Right ventricle myocardium superior (tissue), 1 donor: Measurements from ENCODE around the gene PHLDB2. TPM values are rescaled to one million over a fixed set of nuclear protein-coding genes. Genes with fewer than 3 reads are reported as not detected.
A peak's percentile ranks its signal among the peaks of the same experiment; 100 is the strongest.

Experiments
- ATAC-seq: fragments of 200-7000 bp; cut with Tn5 transposase; one replicate; pipeline ENCODE4 v1.9.1; 2020; ENCODE audit warnings: mild to moderate bottlenecking; ENCODE audit not compliant: poor library complexity
- DNase-seq: peaks from one replicate; pipeline ENCODE4 v3.0.0-alpha.2; 2020
- intact Hi-C: fragments of 100-400 bp; cut with DNase I; formaldehyde crosslinking; loops from one replicate; pipeline ENCODE4 v1.11.2; 2022
- total RNA-seq: library from RNA; stranded (reverse); fragmentation: NEBNext Ultra II Directional; extraction: Animal tissue kit (Norgen Biotek cat#: 25700); gene quantifications from one replicate; pipeline ENCODE4 v1.2.1, GENCODE V29; 2021
- donor health status: DM: no; HTN: yes; CAD: no; lungs with severe emphysema.

The PHLDB2 gene
- total RNA-seq, 1 donor from 2014 or later = 122 TPM

- no peak for DNase-seq
- ATAC-seq = no peak
- intact Hi-C loops = no loop called here
Observed at GRCh38 chr3:112002096-112002971, 143.3 kb downstream of the PHLDB2 start.

GRCh38 chr3:112003321-112004080 is 144.4 kb downstream of the PHLDB2 start:
- DNase-seq (no peak), ATAC-seq (no peak)
- intact Hi-C loops = no loop called here

- no peak for ATAC-seq
Observed at GRCh38 chr3:112004187-112004586, 145.1 kb downstream of the PHLDB2 start.

GRCh38 chr3:112004669-112005068 is 145.6 kb downstream of the PHLDB2 start:
- DNase-seq (no peak), ATAC-seq (no peak)
- intact Hi-C loops = no loop called here

More at GRCh38 chr3:112004187-112004586, 145.1 kb downstream of the PHLDB2 start:
- intact Hi-C loops = no loop called here
- DNase-seq = no peak

GRCh38 chr3:112005091-112005672 is 146.1 kb downstream of the PHLDB2 start:
- intact Hi-C loops = no loop called here
- DNase-seq (no peak), ATAC-seq (no peak)

GRCh38 chr3:112007633-112008032 is 148.6 kb downstream of the PHLDB2 start:
- DNase-seq (peak; percentile 46), ATAC-seq (peak; percentile 50)
- intact Hi-C loops = no loop called here

- ATAC-seq (no peak), DNase-seq (no peak)
- intact Hi-C loops = no loop called here
Observed at GRCh38 chr3:112009670-112010069, 150.6 kb downstream of the PHLDB2 start.

GRCh38 chr3:112010636-112011035 is 151.6 kb downstream of the PHLDB2 start:
- intact Hi-C loops = no loop called here
- ATAC-seq (no peak), DNase-seq (no peak)

GRCh38 chr3:112011376-112011940 is 152.4 kb downstream of the PHLDB2 start:
- no peak for DNase-seq
- intact Hi-C loops = no loop called here
- no peak for ATAC-seq

- peak; percentile 70 for ATAC-seq
Observed at GRCh38 chr3:112012205-112012992, 153.3 kb downstream of the PHLDB2 start.

GRCh38 chr3:112013058-112013783 is 154.2 kb downstream of the PHLDB2 start:
- intact Hi-C loops = no loop called here
- DNase-seq (peak; percentile 59), ATAC-seq (peak; percentile 93)

More at GRCh38 chr3:112012205-112012992, 153.3 kb downstream of the PHLDB2 start:
- intact Hi-C loops = no loop called here
- DNase-seq = no peak

- intact Hi-C loops = no loop called here
- ATAC-seq (no peak), DNase-seq (no peak)
Observed at GRCh38 chr3:112013784-112014143, 154.7 kb downstream of the PHLDB2 start.

GRCh38 chr3:112017091-112017490 is 158.0 kb downstream of the PHLDB2 start:
- DNase-seq = no peak
- ATAC-seq = no peak
- intact Hi-C loops = no loop called here

GRCh38 chr3:112018712-112019111 is 159.6 kb downstream of the PHLDB2 start:
- intact Hi-C loops = no loop called here
- ATAC-seq = no peak
- DNase-seq = no peak

- DNase-seq = no peak
- intact Hi-C loops = no loop called here
- no peak for ATAC-seq
Observed at GRCh38 chr3:112019716-112020115, 160.7 kb downstream of the PHLDB2 start.

- ATAC-seq = no peak
- intact Hi-C loops = no loop called here
- DNase-seq = no peak
Observed at GRCh38 chr3:112020674-112021085, 161.6 kb downstream of the PHLDB2 start.
